HEK293 (cell line): Measurements from ENCODE around the gene RTKN.

Experiments
- CTCF ChIA-PET: fragments of 350-600 bp; formaldehyde crosslinking; extraction: SDS; loops from one replicate; lab custom pipeline; 2021; ENCODE audit warnings: antibody characterized with exemption; lab: Yijun Ruan, JAX
- POLR2A ChIA-PET: fragments of 300-600 bp; formaldehyde crosslinking; extraction: SDS; loops from one replicate; lab custom pipeline; 2020; ENCODE audit warnings: antibody characterized with exemption, inconsistent platforms; lab: Yijun Ruan, JAX
- H3K27ac ChIP-seq: fragments of 200-500 bp; sonication (Bioruptor generic); 2 replicates; pipeline ENCODE4 v1.5.1; 2014; ENCODE audit warnings: low read depth, low read length, control low read depth, inconsistent platforms; ENCODE audit errors: extremely low read depth
- H3K36me3 ChIP-seq, 2 experiments: fragments of 200-500 bp in 1 of 2; sonication (Bioruptor generic) in 1 of 2; 1 replicate in 1 of 2; 2 replicates in 1 of 2; pipeline ENCODE4 v1.5.1; 2014 to 2017; ENCODE audit warnings: inconsistent platforms in 2 of 2, low read length in 2 of 2; ENCODE audit not compliant: control insufficient read depth in 2 of 2, insufficient read depth in 1 of 2
- H3K4me1 ChIP-seq: fragments of 200-500 bp; sonication (Bioruptor generic); 2 replicates; pipeline ENCODE4 v1.5.1; 2014; ENCODE audit warnings: mild to moderate bottlenecking, low read length, inconsistent platforms; ENCODE audit not compliant: control insufficient read depth, insufficient read depth
- H3K4me3 ChIP-seq: 2 replicates; pipeline ENCODE4 v1.5.1; 2011; ENCODE audit warnings: low read depth, mild to moderate bottlenecking, control low read depth, low read length, moderate library complexity
- H3K9me3 ChIP-seq: fragments of 200-500 bp; sonication (Bioruptor generic); 2 replicates; pipeline ENCODE4 v1.5.1; 2014; ENCODE audit warnings: low read depth, low read length, inconsistent platforms; ENCODE audit not compliant: control insufficient read depth, insufficient read depth
- MEIS1 ChIP-seq: sonication (generic); formaldehyde crosslinking; IDR thresholded peaks from 2 replicates; pipeline ENCODE4 v1.8.1; 2022; ENCODE audit warnings: missing genetic modification reagents, mild to moderate bottlenecking, borderline replicate concordance
- REPIN1 ChIP-seq: fragments of 450-650 bp; formaldehyde crosslinking; IDR thresholded peaks from 2 replicates; pipeline ENCODE4 v1.5.1; 2017; ENCODE audit warnings: missing biosample characterization, missing genetic modification characterization, low read depth
- SCRT1 ChIP-seq: fragments of 450-650 bp; formaldehyde crosslinking; IDR thresholded peaks from 2 replicates; pipeline ENCODE4 v1.5.1; 2016; ENCODE audit warnings: missing biosample characterization, missing genetic modification characterization, borderline replicate concordance
- SCRT2 ChIP-seq: fragments of 450-650 bp; formaldehyde crosslinking; IDR thresholded peaks from 2 replicates; pipeline ENCODE4 v1.5.1; 2016; ENCODE audit warnings: missing biosample characterization, missing genetic modification characterization
- ZBTB20 ChIP-seq: fragments of 450-650 bp; formaldehyde crosslinking; IDR thresholded peaks from 2 replicates; pipeline ENCODE4 v1.5.1; 2016; ENCODE audit warnings: missing biosample characterization, missing genetic modification characterization
- ZNF132 ChIP-seq: fragments of 450-650 bp; formaldehyde crosslinking; IDR thresholded peaks from 2 replicates; pipeline ENCODE4 v1.5.1; 2017; ENCODE audit warnings: missing biosample characterization, missing genetic modification characterization, borderline replicate concordance
- ZNF221 ChIP-seq: fragments of 450-650 bp; formaldehyde crosslinking; IDR thresholded peaks from 2 replicates; pipeline ENCODE4 v1.5.1; 2017; ENCODE audit warnings: missing biosample characterization, missing genetic modification characterization, borderline replicate concordance
- ZNF473 ChIP-seq: fragments of 450-650 bp; formaldehyde crosslinking; IDR thresholded peaks from 2 replicates; pipeline ENCODE4 v1.5.1; 2017; ENCODE audit warnings: missing biosample characterization, missing genetic modification characterization
- ZNF510 ChIP-seq: fragments of 450-650 bp; formaldehyde crosslinking; IDR thresholded peaks from 2 replicates; pipeline ENCODE4 v1.5.1; 2018; ENCODE audit warnings: mild to moderate bottlenecking, missing genetic modification characterization, missing biosample characterization; ENCODE audit not compliant: insufficient replicate concordance
- ZNF549 ChIP-seq: fragments of 450-650 bp; IDR thresholded peaks from 2 replicates; pipeline ENCODE4 v1.5.1; 2018; ENCODE audit warnings: missing biosample characterization, missing genetic modification characterization, mild to moderate bottlenecking, inconsistent platforms, moderate library complexity
- ZNF600 ChIP-seq: fragments of 450-650 bp; formaldehyde crosslinking; IDR thresholded peaks from 2 replicates; pipeline ENCODE4 v1.5.1; 2016; ENCODE audit warnings: missing biosample characterization, missing genetic modification characterization
- ZNF624 ChIP-seq: fragments of 450-650 bp; formaldehyde crosslinking; IDR thresholded peaks from 2 replicates; pipeline ENCODE4 v1.5.1; 2017; ENCODE audit warnings: missing biosample characterization, missing genetic modification characterization
- ZNF654 ChIP-seq: fragments of 450-650 bp; formaldehyde crosslinking; IDR thresholded peaks from 2 replicates; pipeline ENCODE4 v1.5.1; 2016; ENCODE audit warnings: low read depth, missing biosample characterization, missing genetic modification characterization
- ZNF785 ChIP-seq: fragments of 450-650 bp; formaldehyde crosslinking; IDR thresholded peaks from 2 replicates; pipeline ENCODE4 v1.5.1; 2016; ENCODE audit warnings: missing biosample characterization, missing genetic modification characterization
- ZXDB ChIP-seq: fragments of 450-650 bp; formaldehyde crosslinking; IDR thresholded peaks from 2 replicates; pipeline ENCODE4 v1.5.1; 2016; ENCODE audit warnings: missing biosample characterization, missing genetic modification characterization
- TF ChIP-seq, protein P1 (sequence below): fragments of 450-650 bp; formaldehyde crosslinking; IDR thresholded peaks from 2 replicates; pipeline ENCODE4 v1.5.1; 2017; ENCODE audit warnings: missing biosample characterization, missing genetic modification characterization
- TF ChIP-seq, protein P2 (sequence below): fragments of 450-650 bp; formaldehyde crosslinking; IDR thresholded peaks from 2 replicates; pipeline ENCODE4 v1.5.1; 2016; ENCODE audit warnings: missing biosample characterization, missing genetic modification characterization
- TF ChIP-seq, protein P3 (sequence below): fragments of 450-650 bp; formaldehyde crosslinking; IDR thresholded peaks from 2 replicates; pipeline ENCODE4 v1.5.1; 2016; ENCODE audit warnings: missing biosample characterization, missing genetic modification characterization, low read depth
- TF ChIP-seq, protein P4 (sequence below): fragments of 450-650 bp; formaldehyde crosslinking; IDR thresholded peaks from 2 replicates; pipeline ENCODE4 v1.5.1; 2016; ENCODE audit warnings: missing biosample characterization, missing genetic modification characterization

Gene RTKN

DNA sequence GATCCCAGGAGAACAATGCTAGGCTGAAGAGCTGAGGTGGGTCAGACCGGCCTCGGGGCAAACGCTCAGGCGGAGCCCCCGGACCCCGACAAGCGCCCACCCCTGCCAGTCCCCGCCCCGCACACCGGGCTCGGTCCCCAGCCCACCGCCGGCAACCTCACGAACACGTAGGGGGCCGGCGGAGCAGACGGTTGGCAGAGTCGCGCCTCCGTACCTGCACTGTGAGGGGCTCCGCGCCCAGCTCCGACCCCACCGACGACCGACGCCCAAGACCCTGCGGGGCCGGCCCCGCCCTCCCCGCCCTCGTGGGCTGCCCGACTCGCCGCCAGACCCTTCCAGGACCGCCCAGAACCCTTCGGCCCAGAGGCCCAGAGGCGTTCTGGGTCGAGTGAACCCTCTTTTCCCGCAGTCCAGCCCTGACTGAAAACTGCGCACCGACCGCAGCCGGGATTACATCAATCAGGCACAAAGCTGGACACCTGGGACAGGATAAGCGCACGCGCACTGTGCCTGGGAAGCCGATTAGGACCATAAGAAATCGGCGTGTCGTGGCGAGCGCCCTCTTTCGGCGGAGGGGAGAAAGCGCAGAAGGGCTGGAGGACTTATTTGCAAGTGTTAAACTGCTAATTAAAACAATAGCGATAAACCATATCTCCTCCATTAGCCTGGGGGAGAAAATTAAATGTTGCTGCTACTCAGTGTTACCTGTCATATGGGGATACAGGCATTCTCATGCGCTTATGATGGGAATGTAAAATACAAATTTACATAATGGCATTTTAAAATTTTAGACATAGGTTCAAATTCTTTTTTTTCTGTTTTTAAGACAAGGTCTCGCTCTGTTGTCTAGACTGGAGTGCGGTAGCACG, 49.9 kb downstream of the RTKN start (continued):
- TF ChIP-seq MEIS1 (CRISPR knock-in tag) (no peak), ZNF549 (no peak)
- TF ChIP-seq, all 188 proteins: peak for 31

DNA sequence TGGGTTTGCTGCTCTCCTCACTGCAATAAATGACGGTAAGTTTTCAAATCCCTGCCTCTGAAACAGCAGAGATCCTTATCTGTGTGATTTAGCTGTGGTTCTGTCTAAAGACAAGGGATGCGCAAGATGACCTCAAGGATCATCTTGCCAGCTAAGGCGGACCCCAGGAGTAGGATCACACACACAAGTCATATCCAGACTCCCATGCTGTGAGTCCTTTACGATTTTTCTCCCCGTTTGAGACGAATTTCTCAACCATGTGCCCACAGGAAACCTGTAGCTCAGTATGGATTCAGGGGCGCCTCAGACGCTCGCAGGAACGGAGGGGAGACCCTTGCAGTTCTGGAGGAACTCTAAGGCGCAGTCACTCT, 50.5 kb downstream of the RTKN start:
- ChIA-PET POLR2A (interaction anchor here (0.5 to 2.1 kb wide), 15 partner anchors 9 to 654 kb away, joined by 3 to 20 read pairs (median 6); partner anchors contain the start of genes DCTN1, INO80B, STAMBP and TPRKB), CTCF (interaction anchor here (0.6 to 3.9 kb wide), 19 partner anchors 9 to 564 kb away, joined by 3 to 35 read pairs (median 3); no protein-coding TSS in a partner anchor)
- peak overlapping the region; percentile 92 for H3K4me3 ChIP-seq
- no peaks in the 10 kb centered on the region for H3K9me3 ChIP-seq
- peak; percentile 88 for TF ChIP-seq SCRT2 (tag by site-specific recombination)
- no peak for TF ChIP-seq REPIN1 (tag by site-specific recombination)
- TF ChIP-seq ZNF654 (tag by site-specific recombination): no peak
- no peak for TF ChIP-seq ZNF510 (tag by site-specific recombination)
- TF ChIP-seq, protein P1, sequence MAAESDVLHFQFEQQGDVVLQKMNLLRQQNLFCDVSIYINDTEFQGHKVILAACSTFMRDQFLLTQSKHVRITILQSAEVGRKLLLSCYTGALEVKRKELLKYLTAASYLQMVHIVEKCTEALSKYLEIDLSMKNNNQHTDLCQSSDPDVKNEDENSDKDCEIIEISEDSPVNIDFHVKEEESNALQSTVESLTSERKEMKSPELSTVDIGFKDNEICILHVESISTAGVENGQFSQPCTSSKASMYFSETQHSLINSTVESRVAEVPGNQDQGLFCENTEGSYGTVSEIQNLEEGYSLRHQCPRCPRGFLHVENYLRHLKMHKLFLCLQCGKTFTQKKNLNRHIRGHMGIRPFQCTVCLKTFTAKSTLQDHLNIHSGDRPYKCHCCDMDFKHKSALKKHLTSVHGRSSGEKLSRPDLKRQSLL: no peak
- TF ChIP-seq SCRT1 (tag by site-specific recombination): peak; percentile 41; the same call in 1 of the 2 replicates
- no peak for TF ChIP-seq ZNF132
- TF ChIP-seq ZBTB20 (tag by site-specific recombination): peak; percentile 79
- TF ChIP-seq, protein P2, sequence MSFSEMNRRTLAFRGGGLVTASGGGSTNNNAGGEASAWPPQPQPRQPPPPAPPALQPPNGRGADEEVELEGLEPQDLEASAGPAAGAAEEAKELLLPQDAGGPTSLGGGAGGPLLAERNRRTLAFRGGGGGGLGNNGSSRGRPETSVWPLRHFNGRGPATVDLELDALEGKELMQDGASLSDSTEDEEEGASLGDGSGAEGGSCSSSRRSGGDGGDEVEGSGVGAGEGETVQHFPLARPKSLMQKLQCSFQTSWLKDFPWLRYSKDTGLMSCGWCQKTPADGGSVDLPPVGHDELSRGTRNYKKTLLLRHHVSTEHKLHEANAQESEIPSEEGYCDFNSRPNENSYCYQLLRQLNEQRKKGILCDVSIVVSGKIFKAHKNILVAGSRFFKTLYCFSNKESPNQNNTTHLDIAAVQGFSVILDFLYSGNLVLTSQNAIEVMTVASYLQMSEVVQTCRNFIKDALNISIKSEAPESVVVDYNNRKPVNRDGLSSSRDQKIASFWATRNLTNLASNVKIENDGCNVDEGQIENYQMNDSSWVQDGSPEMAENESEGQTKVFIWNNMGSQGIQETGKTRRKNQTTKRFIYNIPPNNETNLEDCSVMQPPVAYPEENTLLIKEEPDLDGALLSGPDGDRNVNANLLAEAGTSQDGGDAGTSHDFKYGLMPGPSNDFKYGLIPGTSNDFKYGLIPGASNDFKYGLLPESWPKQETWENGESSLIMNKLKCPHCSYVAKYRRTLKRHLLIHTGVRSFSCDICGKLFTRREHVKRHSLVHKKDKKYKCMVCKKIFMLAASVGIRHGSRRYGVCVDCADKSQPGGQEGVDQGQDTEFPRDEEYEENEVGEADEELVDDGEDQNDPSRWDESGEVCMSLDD (tag by site-specific recombination): no peak
- TF ChIP-seq, all 188 proteins: peak for 3
- peaks cover 0 to 12% of the 10 kb centered on the region in 2 experiments; a peak in 2 of 3 replicates for H3K36me3 ChIP-seq
- H3K4me1 ChIP-seq: peaks cover 8% of the 10 kb centered on the region; the same call in 1 of the 2 replicates
- H3K27ac ChIP-seq: peak overlapping the region; percentile 91

DNA sequence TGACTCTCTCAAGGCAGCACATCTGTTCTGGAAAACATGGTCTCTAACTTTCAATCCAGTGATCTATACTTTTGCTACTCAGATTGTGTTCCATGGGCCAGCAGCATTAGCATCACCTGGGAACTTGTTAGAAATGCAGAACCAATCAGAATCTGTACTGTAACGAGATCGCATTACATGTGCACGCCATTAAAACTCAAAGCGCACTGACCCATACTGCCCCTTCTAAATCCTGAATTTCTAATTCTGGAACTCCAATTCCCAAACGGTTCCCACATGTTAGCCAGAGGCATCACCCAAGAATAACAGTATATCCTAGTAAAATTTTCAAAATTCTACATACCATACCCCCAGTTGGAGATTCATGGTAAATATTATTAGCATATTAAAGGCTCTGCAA, 51.1 kb downstream of the RTKN start:
- no peak overlapping the region; the same call in 1 of the 2 replicates for H3K27ac ChIP-seq
- peaks cover 0 to 18% of the 10 kb centered on the region in 2 experiments; a peak in 2 of 3 replicates for H3K36me3 ChIP-seq
- H3K4me1 ChIP-seq: peaks cover 8% of the 10 kb centered on the region; the same call in 1 of the 2 replicates
- TF ChIP-seq, protein P3, sequence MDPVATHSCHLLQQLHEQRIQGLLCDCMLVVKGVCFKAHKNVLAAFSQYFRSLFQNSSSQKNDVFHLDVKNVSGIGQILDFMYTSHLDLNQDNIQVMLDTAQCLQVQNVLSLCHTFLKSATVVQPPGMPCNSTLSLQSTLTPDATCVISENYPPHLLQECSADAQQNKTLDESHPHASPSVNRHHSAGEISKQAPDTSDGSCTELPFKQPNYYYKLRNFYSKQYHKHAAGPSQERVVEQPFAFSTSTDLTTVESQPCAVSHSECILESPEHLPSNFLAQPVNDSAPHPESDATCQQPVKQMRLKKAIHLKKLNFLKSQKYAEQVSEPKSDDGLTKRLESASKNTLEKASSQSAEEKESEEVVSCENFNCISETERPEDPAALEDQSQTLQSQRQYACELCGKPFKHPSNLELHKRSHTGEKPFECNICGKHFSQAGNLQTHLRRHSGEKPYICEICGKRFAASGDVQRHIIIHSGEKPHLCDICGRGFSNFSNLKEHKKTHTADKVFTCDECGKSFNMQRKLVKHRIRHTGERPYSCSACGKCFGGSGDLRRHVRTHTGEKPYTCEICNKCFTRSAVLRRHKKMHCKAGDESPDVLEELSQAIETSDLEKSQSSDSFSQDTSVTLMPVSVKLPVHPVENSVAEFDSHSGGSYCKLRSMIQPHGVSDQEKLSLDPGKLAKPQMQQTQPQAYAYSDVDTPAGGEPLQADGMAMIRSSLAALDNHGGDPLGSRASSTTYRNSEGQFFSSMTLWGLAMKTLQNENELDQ: no peak
- no peak for TF ChIP-seq ZNF624 (tag by site-specific recombination)
- TF ChIP-seq, protein P4, sequence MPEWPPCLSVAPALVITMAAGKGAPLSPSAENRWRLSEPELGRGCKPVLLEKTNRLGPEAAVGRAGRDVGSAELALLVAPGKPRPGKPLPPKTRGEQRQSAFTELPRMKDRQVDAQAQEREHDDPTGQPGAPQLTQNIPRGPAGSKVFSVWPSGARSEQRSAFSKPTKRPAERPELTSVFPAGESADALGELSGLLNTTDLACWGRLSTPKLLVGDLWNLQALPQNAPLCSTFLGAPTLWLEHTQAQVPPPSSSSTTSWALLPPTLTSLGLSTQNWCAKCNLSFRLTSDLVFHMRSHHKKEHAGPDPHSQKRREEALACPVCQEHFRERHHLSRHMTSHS (tag by site-specific recombination): no peak
- no peak for TF ChIP-seq ZNF221 (tag by site-specific recombination)
- no peak for TF ChIP-seq ZNF473 (tag by site-specific recombination)
- no peak for TF ChIP-seq ZNF785
- 0 out of 2 replicates have a peak, but pooled peaks have one; percentile 25 for TF ChIP-seq ZXDB (tag by site-specific recombination)
- peak; percentile 73 for TF ChIP-seq ZNF600
- peak overlapping the region; percentile 92 for H3K4me3 ChIP-seq
- POLR2A ChIA-PET: interaction anchor here (0.9 to 2.1 kb wide), 12 partner anchors 8 to 653 kb away, joined by 3 to 20 read pairs (median 7); partner anchors contain the start of genes DCTN1, STAMBP, TPRKB and WBP1
- CTCF ChIA-PET: interaction anchor here (0.6 to 3.9 kb wide), 11 partner anchors 8 to 563 kb away, joined by 3 to 35 read pairs (median 3); no protein-coding TSS in a partner anchor
- H3K9me3 ChIP-seq: no peaks in the 10 kb centered on the region
